H9 (cell line): Measurements from ENCODE around the gene CCDC33. TPM values are rescaled to one million over a fixed set of nuclear protein-coding genes. Genes with fewer than 3 reads are reported as not detected.

Experiments
- DNase-seq: peaks from one replicate; pipeline ENCODE4 v3.0.0-alpha.2; 2017
- H2AFZ ChIP-seq: one replicate; pipeline ENCODE4 v1.6.1; 2013; ENCODE audit warnings: mild to moderate bottlenecking, low read length, control low read depth, moderate library complexity
- H2AK5ac ChIP-seq: 2 replicates; pipeline ENCODE4 v1.6.1; 2013; ENCODE audit warnings: low read length, control low read depth, mixed read lengths; ENCODE audit not compliant: insufficient read length
- H2BK120ac ChIP-seq: one replicate; pipeline ENCODE4 v1.6.1; 2013; ENCODE audit warnings: low read depth, mild to moderate bottlenecking, low read length, control low read depth, inconsistent platforms; ENCODE audit not compliant: poor library complexity, severe bottlenecking
- H2BK12ac ChIP-seq: 2 replicates; pipeline ENCODE4 v1.6.1; 2013; ENCODE audit warnings: low read length, control low read depth, mixed read lengths, low read depth; ENCODE audit not compliant: insufficient read length
- H2BK15ac ChIP-seq: 2 replicates; pipeline ENCODE4 v1.6.1; 2013; ENCODE audit warnings: low read depth, low read length, control low read depth
- H2BK20ac ChIP-seq: one replicate; pipeline ENCODE4 v1.6.1; 2013; ENCODE audit warnings: low read depth, mild to moderate bottlenecking, low read length, control low read depth, inconsistent platforms; ENCODE audit not compliant: poor library complexity, severe bottlenecking
- H2BK5ac ChIP-seq: 2 replicates; pipeline ENCODE4 v1.6.1; 2013; ENCODE audit warnings: low read length, control low read depth, mixed read lengths; ENCODE audit not compliant: insufficient read length
- H3K14ac ChIP-seq: 2 replicates; pipeline ENCODE4 v1.6.1; 2013; ENCODE audit warnings: low read length, control low read depth; ENCODE audit not compliant: insufficient read depth
- H3K18ac ChIP-seq: 2 replicates; pipeline ENCODE4 v1.6.1; 2013; ENCODE audit warnings: low read depth, mild to moderate bottlenecking, mixed read lengths, low read length, control low read depth; ENCODE audit not compliant: insufficient read length
- H3K23ac ChIP-seq: 2 replicates; pipeline ENCODE4 v1.6.1; 2013; ENCODE audit warnings: low read length, control low read depth, mixed read lengths, low read depth; ENCODE audit not compliant: insufficient read length
- H3K23me2 ChIP-seq: 2 replicates; pipeline ENCODE4 v1.6.1; 2013; ENCODE audit warnings: low read depth, mild to moderate bottlenecking, mixed read lengths, low read length, control low read depth; ENCODE audit not compliant: insufficient read length, poor library complexity, severe bottlenecking
- H3K27ac ChIP-seq: 2 replicates; pipeline ENCODE4 v1.5.1; 2013; ENCODE audit warnings: low read length, control low read depth, mixed read lengths, low read depth; ENCODE audit not compliant: insufficient read length
- H3K27me3 ChIP-seq: 2 replicates; pipeline ENCODE4 v1.6.1; 2013; ENCODE audit warnings: low read length, control low read depth, inconsistent platforms; ENCODE audit not compliant: insufficient read depth
- H3K4ac ChIP-seq: 2 replicates; pipeline ENCODE4 v1.6.1; 2013; ENCODE audit warnings: low read depth, mild to moderate bottlenecking, control low read depth, inconsistent platforms, low read length, moderate library complexity
- H3K4me1 ChIP-seq: 2 replicates; pipeline ENCODE4 v1.6.1; 2013; ENCODE audit warnings: low read length, control low read depth, inconsistent platforms; ENCODE audit not compliant: insufficient read depth
- H3K4me2 ChIP-seq: 2 replicates; pipeline ENCODE4 v1.6.1; 2013; ENCODE audit warnings: low read length, control low read depth, mixed read lengths; ENCODE audit not compliant: insufficient read length, insufficient read depth
- H3K56ac ChIP-seq: 2 replicates; pipeline ENCODE4 v1.6.1; 2013; ENCODE audit warnings: low read depth, mild to moderate bottlenecking, mixed read lengths, low read length, control low read depth; ENCODE audit not compliant: insufficient read length
- H3K79me1 ChIP-seq: 2 replicates; pipeline ENCODE4 v1.6.1; 2013; ENCODE audit warnings: low read depth, mild to moderate bottlenecking, moderate library complexity, low read length, control low read depth, inconsistent platforms; ENCODE audit not compliant: insufficient read depth, poor library complexity, severe bottlenecking
- H3K79me2 ChIP-seq: 2 replicates; pipeline ENCODE4 v1.6.1; 2013; ENCODE audit warnings: low read length, control low read depth, inconsistent platforms; ENCODE audit not compliant: insufficient read depth
- H3K9ac ChIP-seq: 2 replicates; pipeline ENCODE4 v1.6.1; 2013; ENCODE audit warnings: low read length, control low read depth, mixed read lengths; ENCODE audit not compliant: insufficient read length; ENCODE audit errors: extremely low read depth
- H3K9me3 ChIP-seq: one replicate; pipeline ENCODE4 v1.6.1; 2013; ENCODE audit warnings: low read depth, low read length, inconsistent platforms; ENCODE audit not compliant: control insufficient read depth
- H3T11ph ChIP-seq: one replicate; pipeline ENCODE4 v1.6.1; 2013; ENCODE audit warnings: mild to moderate bottlenecking, low read length, control low read depth, inconsistent platforms
- H4K20me1 ChIP-seq: one replicate; pipeline ENCODE4 v1.6.1; 2013; ENCODE audit not compliant: control insufficient read depth, insufficient read length, insufficient read depth
- H4K5ac ChIP-seq: 2 replicates; pipeline ENCODE4 v1.6.1; 2013; ENCODE audit warnings: low read depth, mild to moderate bottlenecking, mixed read lengths, low read length, control low read depth; ENCODE audit not compliant: insufficient read length
- H4K8ac ChIP-seq: replicated peaks from 2 replicates; pipeline ENCODE4 v1.6.1; 2013; ENCODE audit warnings: low read length, control low read depth, mixed read lengths, low read depth; ENCODE audit not compliant: insufficient read length
- H4K91ac ChIP-seq: 2 replicates; pipeline ENCODE4 v1.6.1; 2013; ENCODE audit warnings: low read depth, mild to moderate bottlenecking, moderate library complexity, mixed read lengths, low read length, control low read depth; ENCODE audit not compliant: insufficient read length
- H3K27ac Mint-ChIP-seq, 3 experiments: 2 replicates in 2 of 3; 3 replicates in 1 of 3; pipeline ENCODE4 v1.8.0; 2020 to 2021; ENCODE audit warnings: mixed read lengths in 3 of 3, mild to moderate bottlenecking in 1 of 3, moderate library complexity in 1 of 3
- H3K27me3 Mint-ChIP-seq: 2 replicates; pipeline ENCODE4 v1.8.0; 2021; ENCODE audit warnings: low read depth, mild to moderate bottlenecking, moderate library complexity, mixed read lengths
- H3K36me3 Mint-ChIP-seq, 3 experiments: 2 replicates in 2 of 3; 3 replicates in 1 of 3; pipeline ENCODE4 v1.8.0; 2020 to 2021; ENCODE audit warnings: low read depth in 3 of 3, mixed read lengths in 3 of 3; ENCODE audit not compliant: insufficient read depth in 1 of 3
- H3K4me1 Mint-ChIP-seq, 2 experiments: 2 replicates each; pipeline ENCODE4 v1.8.0; 2020; ENCODE audit warnings: mixed read lengths in 2 of 2
- H3K4me3 Mint-ChIP-seq, 2 experiments: 2 replicates in 1 of 2; 3 replicates in 1 of 2; pipeline ENCODE4 v1.8.0; 2020 to 2021; ENCODE audit warnings: mild to moderate bottlenecking in 2 of 2, mixed read lengths in 2 of 2, moderate library complexity in 1 of 2
- H3K9me3 Mint-ChIP-seq, 2 experiments: 2 replicates in 1 of 2; 3 replicates in 1 of 2; pipeline ENCODE4 v1.8.0; 2020; ENCODE audit warnings: mild to moderate bottlenecking in 2 of 2, mixed read lengths in 2 of 2, moderate library complexity in 1 of 2
- WGBS: extraction: QIAGEN DNeasy Blood & Tissue Kit; methylation state at CpG from one replicate; pipeline ENCODE4 v1.1.7; 2013; ENCODE audit warnings: missing lambda C conversion rate, low lambda C conversion rate, mixed read lengths; ENCODE audit not compliant: insufficient read length; ENCODE audit errors: extremely low coverage; 5-methylcytosine and 5-hydroxymethylcytosine counted together
- total RNA-seq: library from RNA; stranded (reverse); gene quantifications from 2 replicates; pipeline ENCODE4 v1.2.1, GENCODE V29; 2021
- TF ChIP-seq, protein P1 (sequence below): fragments of 200-600 bp; sonication (generic); conservative IDR thresholded peaks from 3 replicates; pipeline ENCODE4 v1.8.0; 2021; ENCODE audit warnings: antibody characterized with exemption, mild to moderate bottlenecking

CCDC33 gene
- total RNA-seq, 1 experiment from 2014 or later = 4.6 TPM

DNA sequence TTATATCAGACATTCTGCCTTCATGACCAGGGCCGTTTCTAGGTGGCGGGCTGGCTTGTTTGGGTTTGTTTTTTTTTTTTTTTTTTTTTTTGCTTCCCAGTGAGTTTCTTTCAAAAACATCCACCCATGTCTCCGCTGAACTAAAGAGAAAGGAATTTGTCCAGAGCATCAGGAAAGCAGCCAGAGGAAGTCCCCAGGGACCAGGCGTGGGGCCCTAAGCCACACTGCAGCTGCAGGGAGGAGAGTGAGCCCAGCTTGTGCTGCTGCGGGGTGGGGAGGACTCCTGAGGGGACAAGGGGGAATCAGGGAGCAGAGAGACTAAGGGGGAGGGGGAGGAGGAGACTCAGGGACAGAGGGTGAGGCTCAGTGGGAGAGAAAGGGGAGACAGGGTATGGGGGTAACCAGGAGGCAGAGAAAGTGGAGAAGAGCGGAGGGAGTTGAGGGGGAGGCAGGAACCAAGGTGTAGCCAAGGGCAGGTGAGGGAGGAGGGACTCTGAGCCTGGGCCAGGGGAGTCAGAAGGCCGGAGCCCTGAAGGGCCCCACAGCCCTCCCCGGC is 81.8 kb downstream of the CCDC33 start:
- Histone ChIP-seq H2BK20ac (no peak overlapping the region), H3K79me2 (no peaks in the 10 kb centered on the region), H3K27ac (no peak overlapping the region), H3K4me2 (no peak overlapping the region), H3K56ac (no peak overlapping the region), H2BK120ac (no peak overlapping the region), H2BK12ac (no peak overlapping the region), H4K20me1 (no peaks in the 10 kb centered on the region), H3K4me1 (no peaks in the 10 kb centered on the region; the same call in 1 of the 2 replicates), H4K5ac (no peak overlapping the region), H3K14ac (peak overlapping the region; percentile 45), H3K18ac (no peak overlapping the region), H2AK5ac (no peak overlapping the region), H3T11ph (no peak overlapping the region), H3K9me3 (no peaks in the 10 kb centered on the region), H3K79me1 (no peaks in the 10 kb centered on the region), H3K9ac (no peak overlapping the region), H3K23me2 (no peaks in the 10 kb centered on the region), H2AFZ (no peak overlapping the region), H4K8ac (no peak overlapping the region), H2BK15ac (no peak overlapping the region), H3K4ac (no peak overlapping the region), H3K27me3 (no peaks in the 10 kb centered on the region), H4K91ac (no peak overlapping the region), H2BK5ac (no peak overlapping the region), H3K23ac (no peak overlapping the region)
- TF ChIP-seq, protein P1, sequence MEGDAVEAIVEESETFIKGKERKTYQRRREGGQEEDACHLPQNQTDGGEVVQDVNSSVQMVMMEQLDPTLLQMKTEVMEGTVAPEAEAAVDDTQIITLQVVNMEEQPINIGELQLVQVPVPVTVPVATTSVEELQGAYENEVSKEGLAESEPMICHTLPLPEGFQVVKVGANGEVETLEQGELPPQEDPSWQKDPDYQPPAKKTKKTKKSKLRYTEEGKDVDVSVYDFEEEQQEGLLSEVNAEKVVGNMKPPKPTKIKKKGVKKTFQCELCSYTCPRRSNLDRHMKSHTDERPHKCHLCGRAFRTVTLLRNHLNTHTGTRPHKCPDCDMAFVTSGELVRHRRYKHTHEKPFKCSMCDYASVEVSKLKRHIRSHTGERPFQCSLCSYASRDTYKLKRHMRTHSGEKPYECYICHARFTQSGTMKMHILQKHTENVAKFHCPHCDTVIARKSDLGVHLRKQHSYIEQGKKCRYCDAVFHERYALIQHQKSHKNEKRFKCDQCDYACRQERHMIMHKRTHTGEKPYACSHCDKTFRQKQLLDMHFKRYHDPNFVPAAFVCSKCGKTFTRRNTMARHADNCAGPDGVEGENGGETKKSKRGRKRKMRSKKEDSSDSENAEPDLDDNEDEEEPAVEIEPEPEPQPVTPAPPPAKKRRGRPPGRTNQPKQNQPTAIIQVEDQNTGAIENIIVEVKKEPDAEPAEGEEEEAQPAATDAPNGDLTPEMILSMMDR = no peak
- Mint-ChIP-seq H3K36me3 (no peaks in the 10 kb centered on the region; a peak in 1 of 7 replicates), H3K27ac (peak overlapping the region in 1 of 3 experiments; percentile 27; a peak in 2 of 7 replicates), H3K9me3 (no peaks in the 10 kb centered on the region), H3K4me3 (peak overlapping the region in 1 of 2 experiments; percentile 9; a peak in 1 of 5 replicates), H3K4me1 (peaks cover 26 to 51% of the 10 kb centered on the region in 2 experiments), H3K27me3 (peaks cover 1% of the 10 kb centered on the region)
- no peak for DNase-seq
- WGBS = no CpG with 5 or more reads among the region's 8 CpGs
